ENCODE results near the gene SYNE2. TPM values are rescaled to one million over a fixed set of nuclear protein-coding genes. Genes with fewer than 3 reads are reported as not detected.

The SYNE2 gene
- total and polyA plus RNA-seq, 4 donors, result 12.0 to 79.9 (median 19.5) TPM

DNA sequence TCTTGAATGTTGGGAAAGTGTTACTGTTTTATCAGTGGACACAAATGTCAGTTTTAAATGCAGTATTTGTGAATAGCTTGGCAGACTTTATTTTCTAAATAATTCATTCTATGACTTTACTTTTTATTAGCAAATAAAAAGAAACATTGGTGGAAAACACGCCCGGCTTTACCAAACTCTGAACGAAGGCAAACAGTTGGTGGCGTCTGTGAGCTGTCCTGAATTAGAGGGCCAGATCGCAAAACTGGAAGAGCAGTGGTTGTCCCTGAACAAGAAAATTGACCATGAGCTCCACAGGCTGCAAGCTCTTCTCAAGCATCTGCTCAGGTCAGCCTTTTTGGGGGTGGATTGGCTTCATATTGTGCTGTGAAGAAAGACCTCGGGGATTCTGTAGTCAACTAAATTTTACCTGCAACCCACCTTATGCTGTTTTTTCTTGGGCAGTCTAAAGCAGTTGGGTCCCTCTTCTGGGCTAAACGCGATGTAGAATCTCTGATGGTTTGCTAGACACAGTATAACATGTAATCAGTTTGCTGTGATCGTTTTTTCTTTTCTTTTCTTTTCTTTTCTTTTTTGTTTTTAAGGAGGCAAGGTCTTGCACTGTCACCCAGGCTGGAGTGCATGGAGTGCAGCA, 285.0 kb downstream of the SYNE2 start:
- 92% methylated on average over 9 of the region's 9 CpGs for WGBS
- Histone ChIP-seq H3K4me3 (ENCODE audit: low read depth in 1 of 3, low read length in 3 of 3) (no peak overlapping the region), H3K27ac (ENCODE audit: low read depth in 1 of 2, low read length in 2 of 2) (no peak overlapping the region), H3K9ac (ENCODE audit: low read depth in 1 of 2, low read length in 2 of 2) (no peak overlapping the region), H3K9me3 (ENCODE audit: control insufficient read depth in 4 of 4, low read length in 3 of 4) (no peaks in the 10 kb centered on the region), H3K4me1 (ENCODE audit: control insufficient read depth in 4 of 4, insufficient read depth in 4 of 4, low read length in 3 of 4) (no peaks in the 10 kb centered on the region), H3K27me3 (ENCODE audit: control insufficient read depth in 4 of 4, insufficient read depth in 4 of 4, low read length in 3 of 4) (no peaks in the 10 kb centered on the region), H3K36me3 (ENCODE audit: control insufficient read depth in 4 of 4, insufficient read depth in 3 of 4, low read depth in 1 of 4, low read length in 3 of 4) (peaks cover 18 to 85% (median 66%) of the 10 kb centered on the region in 4 donors)
- no peak for DNase-seq (ENCODE audit: low spot score)
- TF ChIP-seq SP1 (IDR thresholded peaks at IDR 0.05) (no peak), HNF4A (conservative IDR thresholded peaks at IDR 0.05) (no peak), JUND (IDR thresholded peaks at IDR 0.05) (no peak), YY1 (IDR thresholded peaks at IDR 0.05) (no peak), RXRA (IDR thresholded peaks at IDR 0.05) (no peak), NR2F2 (IDR thresholded peaks at IDR 0.05) (no peak), RAD21 (IDR thresholded peaks at IDR 0.05) (no peak), FOXA1 (IDR thresholded peaks at IDR 0.05) (no peak), EGR1 (IDR thresholded peaks at IDR 0.05; ENCODE audit: low read depth in 2 of 2) (no peak), FOXA2 (IDR thresholded peaks at IDR 0.05) (no peak), TAF1 (conservative IDR thresholded peaks at IDR 0.05) (no peak), GABPA (IDR thresholded peaks at IDR 0.05 in 1 of 2, conservative IDR thresholded peaks at IDR 0.05 in 1 of 2) (no peak), HNF4G (IDR thresholded peaks at IDR 0.05) (no peak)
- TF ChIP-seq, protein P1, sequence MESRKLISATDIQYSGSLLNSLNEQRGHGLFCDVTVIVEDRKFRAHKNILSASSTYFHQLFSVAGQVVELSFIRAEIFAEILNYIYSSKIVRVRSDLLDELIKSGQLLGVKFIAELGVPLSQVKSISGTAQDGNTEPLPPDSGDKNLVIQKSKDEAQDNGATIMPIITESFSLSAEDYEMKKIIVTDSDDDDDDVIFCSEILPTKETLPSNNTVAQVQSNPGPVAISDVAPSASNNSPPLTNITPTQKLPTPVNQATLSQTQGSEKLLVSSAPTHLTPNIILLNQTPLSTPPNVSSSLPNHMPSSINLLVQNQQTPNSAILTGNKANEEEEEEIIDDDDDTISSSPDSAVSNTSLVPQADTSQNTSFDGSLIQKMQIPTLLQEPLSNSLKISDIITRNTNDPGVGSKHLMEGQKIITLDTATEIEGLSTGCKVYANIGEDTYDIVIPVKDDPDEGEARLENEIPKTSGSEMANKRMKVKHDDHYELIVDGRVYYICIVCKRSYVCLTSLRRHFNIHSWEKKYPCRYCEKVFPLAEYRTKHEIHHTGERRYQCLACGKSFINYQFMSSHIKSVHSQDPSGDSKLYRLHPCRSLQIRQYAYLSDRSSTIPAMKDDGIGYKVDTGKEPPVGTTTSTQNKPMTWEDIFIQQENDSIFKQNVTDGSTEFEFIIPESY (IDR thresholded peaks at IDR 0.05), result no peak
- TF ChIP-seq, protein P2, sequence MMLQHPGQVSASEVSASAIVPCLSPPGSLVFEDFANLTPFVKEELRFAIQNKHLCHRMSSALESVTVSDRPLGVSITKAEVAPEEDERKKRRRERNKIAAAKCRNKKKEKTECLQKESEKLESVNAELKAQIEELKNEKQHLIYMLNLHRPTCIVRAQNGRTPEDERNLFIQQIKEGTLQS (IDR thresholded peaks at IDR 0.05), result no peak
- TF ChIP-seq, protein P3, sequence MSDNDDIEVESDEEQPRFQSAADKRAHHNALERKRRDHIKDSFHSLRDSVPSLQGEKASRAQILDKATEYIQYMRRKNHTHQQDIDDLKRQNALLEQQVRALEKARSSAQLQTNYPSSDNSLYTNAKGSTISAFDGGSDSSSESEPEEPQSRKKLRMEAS (IDR thresholded peaks at IDR 0.05), result no peak
- TF ChIP-seq, protein P4, sequence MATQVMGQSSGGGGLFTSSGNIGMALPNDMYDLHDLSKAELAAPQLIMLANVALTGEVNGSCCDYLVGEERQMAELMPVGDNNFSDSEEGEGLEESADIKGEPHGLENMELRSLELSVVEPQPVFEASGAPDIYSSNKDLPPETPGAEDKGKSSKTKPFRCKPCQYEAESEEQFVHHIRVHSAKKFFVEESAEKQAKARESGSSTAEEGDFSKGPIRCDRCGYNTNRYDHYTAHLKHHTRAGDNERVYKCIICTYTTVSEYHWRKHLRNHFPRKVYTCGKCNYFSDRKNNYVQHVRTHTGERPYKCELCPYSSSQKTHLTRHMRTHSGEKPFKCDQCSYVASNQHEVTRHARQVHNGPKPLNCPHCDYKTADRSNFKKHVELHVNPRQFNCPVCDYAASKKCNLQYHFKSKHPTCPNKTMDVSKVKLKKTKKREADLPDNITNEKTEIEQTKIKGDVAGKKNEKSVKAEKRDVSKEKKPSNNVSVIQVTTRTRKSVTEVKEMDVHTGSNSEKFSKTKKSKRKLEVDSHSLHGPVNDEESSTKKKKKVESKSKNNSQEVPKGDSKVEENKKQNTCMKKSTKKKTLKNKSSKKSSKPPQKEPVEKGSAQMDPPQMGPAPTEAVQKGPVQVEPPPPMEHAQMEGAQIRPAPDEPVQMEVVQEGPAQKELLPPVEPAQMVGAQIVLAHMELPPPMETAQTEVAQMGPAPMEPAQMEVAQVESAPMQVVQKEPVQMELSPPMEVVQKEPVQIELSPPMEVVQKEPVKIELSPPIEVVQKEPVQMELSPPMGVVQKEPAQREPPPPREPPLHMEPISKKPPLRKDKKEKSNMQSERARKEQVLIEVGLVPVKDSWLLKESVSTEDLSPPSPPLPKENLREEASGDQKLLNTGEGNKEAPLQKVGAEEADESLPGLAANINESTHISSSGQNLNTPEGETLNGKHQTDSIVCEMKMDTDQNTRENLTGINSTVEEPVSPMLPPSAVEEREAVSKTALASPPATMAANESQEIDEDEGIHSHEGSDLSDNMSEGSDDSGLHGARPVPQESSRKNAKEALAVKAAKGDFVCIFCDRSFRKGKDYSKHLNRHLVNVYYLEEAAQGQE (IDR thresholded peaks at IDR 0.05), result no peak
- TF ChIP-seq, protein P5, sequence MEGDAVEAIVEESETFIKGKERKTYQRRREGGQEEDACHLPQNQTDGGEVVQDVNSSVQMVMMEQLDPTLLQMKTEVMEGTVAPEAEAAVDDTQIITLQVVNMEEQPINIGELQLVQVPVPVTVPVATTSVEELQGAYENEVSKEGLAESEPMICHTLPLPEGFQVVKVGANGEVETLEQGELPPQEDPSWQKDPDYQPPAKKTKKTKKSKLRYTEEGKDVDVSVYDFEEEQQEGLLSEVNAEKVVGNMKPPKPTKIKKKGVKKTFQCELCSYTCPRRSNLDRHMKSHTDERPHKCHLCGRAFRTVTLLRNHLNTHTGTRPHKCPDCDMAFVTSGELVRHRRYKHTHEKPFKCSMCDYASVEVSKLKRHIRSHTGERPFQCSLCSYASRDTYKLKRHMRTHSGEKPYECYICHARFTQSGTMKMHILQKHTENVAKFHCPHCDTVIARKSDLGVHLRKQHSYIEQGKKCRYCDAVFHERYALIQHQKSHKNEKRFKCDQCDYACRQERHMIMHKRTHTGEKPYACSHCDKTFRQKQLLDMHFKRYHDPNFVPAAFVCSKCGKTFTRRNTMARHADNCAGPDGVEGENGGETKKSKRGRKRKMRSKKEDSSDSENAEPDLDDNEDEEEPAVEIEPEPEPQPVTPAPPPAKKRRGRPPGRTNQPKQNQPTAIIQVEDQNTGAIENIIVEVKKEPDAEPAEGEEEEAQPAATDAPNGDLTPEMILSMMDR (IDR thresholded peaks at IDR 0.05; ENCODE audit: low read depth, low read length, missing input control), result no peak

All from liver (tissue), 9 donors.